IMR-90 (cell line): ENCODE data around the gene GCN1. TPM values are rescaled to one million over a fixed set of nuclear protein-coding genes. Genes with fewer than 3 reads are reported as not detected.
A peak's percentile ranks its signal among the peaks of the same experiment; 100 is the strongest.
"Not testable (repeated sequence)": the region's sequence is repeated elsewhere in the genome, so short reads cannot be mapped to it uniquely, and the experiment has no call there.

ENCODE experiments used
- ATAC-seq: fragments of 200-7000 bp; cut with Tn5 transposase; 2 replicates; pipeline ENCODE4 v1.9.1; 2020; ENCODE audit warnings: low read depth, mild to moderate bottlenecking, moderate library complexity
- BruUV-seq: library from RNA; stranded (reverse); fragments of 400-500 nt; replicated peaks from 2 replicates; lab custom pipeline; 2021; lab: Mats Ljungman, UMichigan
- CTCF ChIA-PET: fragments of 300-600 bp; formaldehyde crosslinking; extraction: SDS; loops from one replicate; lab custom pipeline; 2021; ENCODE audit warnings: antibody characterized with exemption; lab: Yijun Ruan, JAX
- POLR2A ChIA-PET: fragments of 300-600 bp; sonication (Branson Sonifier 250); formaldehyde crosslinking; loops from one replicate; lab custom pipeline; 2022; ENCODE audit warnings: antibody characterized with exemption; ENCODE audit not compliant: unreplicated experiment; lab: Charles Lee
- DNase-seq: peaks from one replicate; pipeline ENCODE4 v3.0.0; 2013
- H2AFZ ChIP-seq: replicated peaks from 2 replicates; pipeline ENCODE3; 2013; ENCODE audit warnings: low read length, mild to moderate bottlenecking; ENCODE audit not compliant: poor library complexity
- H2AK5ac ChIP-seq: 2 replicates; pipeline ENCODE4 v1.6.1; 2013; ENCODE audit warnings: low read depth, low read length, inconsistent platforms
- H2AK9ac ChIP-seq: replicated peaks from 2 replicates; pipeline ENCODE3; 2013; ENCODE audit warnings: mild to moderate bottlenecking, low read depth, low read length, moderate library complexity; ENCODE audit not compliant: poor library complexity
- H2BK120ac ChIP-seq: 2 replicates; pipeline ENCODE4 v1.6.1; 2013; ENCODE audit warnings: low read depth, low read length, inconsistent platforms
- H2BK15ac ChIP-seq: 3 replicates; pipeline ENCODE4 v1.6.1; 2013; ENCODE audit warnings: low read depth, low read length, inconsistent platforms
- H2BK20ac ChIP-seq: 2 replicates; pipeline ENCODE4 v1.6.1; 2013; ENCODE audit warnings: low read depth, mild to moderate bottlenecking, inconsistent platforms, low read length, moderate library complexity
- H2BK5ac ChIP-seq: 2 replicates; pipeline ENCODE4 v1.6.1; 2013; ENCODE audit warnings: mild to moderate bottlenecking, low read depth, low read length, inconsistent platforms; ENCODE audit not compliant: poor library complexity, severe bottlenecking
- H3K14ac ChIP-seq: replicated peaks from 2 replicates; pipeline ENCODE4 v1.6.1; 2013; ENCODE audit warnings: low read depth, low read length, inconsistent platforms
- H3K18ac ChIP-seq: 2 replicates; pipeline ENCODE4 v1.6.1; 2013; ENCODE audit warnings: low read depth, low read length, control low read depth
- H3K23ac ChIP-seq: 2 replicates; pipeline ENCODE4 v1.6.1; 2013; ENCODE audit warnings: low read depth, low read length, inconsistent platforms
- H3K27ac ChIP-seq: 2 replicates; pipeline ENCODE4 v1.5.1; 2013; ENCODE audit warnings: mild to moderate bottlenecking, control low read depth, low read length; ENCODE audit not compliant: insufficient read depth
- H3K27me3 ChIP-seq: 2 replicates; pipeline ENCODE4 v1.6.1; 2013; ENCODE audit warnings: low read length; ENCODE audit not compliant: control insufficient read depth, insufficient read depth
- H3K36me3 ChIP-seq: 2 replicates; pipeline ENCODE4 v1.6.1; 2013; ENCODE audit warnings: low read length, mixed read lengths; ENCODE audit not compliant: control insufficient read depth, insufficient read depth
- H3K4ac ChIP-seq: 2 replicates; pipeline ENCODE4 v1.6.1; 2013; ENCODE audit warnings: low read depth, low read length, inconsistent platforms
- H3K4me1 ChIP-seq: 2 replicates; pipeline ENCODE4 v1.6.1; 2013; ENCODE audit warnings: low read length, mixed read lengths; ENCODE audit not compliant: control insufficient read depth, insufficient read depth
- H3K4me2 ChIP-seq: 2 replicates; pipeline ENCODE4 v1.6.1; 2013; ENCODE audit warnings: low read depth, mild to moderate bottlenecking, control low read depth, low read length, moderate library complexity
- H3K4me3 ChIP-seq: 2 replicates; pipeline ENCODE4 v1.5.1; 2013; ENCODE audit warnings: low read depth, mild to moderate bottlenecking, control low read depth, low read length, moderate library complexity; ENCODE audit not compliant: insufficient read depth
- H3K56ac ChIP-seq: 2 replicates; pipeline ENCODE4 v1.6.1; 2013; ENCODE audit warnings: low read length, inconsistent platforms; ENCODE audit not compliant: insufficient read depth; ENCODE audit errors: extremely low read depth
- H3K79me1 ChIP-seq, 2 experiments: 2 replicates each; pipeline ENCODE4 v1.6.1; 2013; ENCODE audit warnings: low read length in 2 of 2, inconsistent platforms in 1 of 2, low read depth in 1 of 2
- H3K9ac ChIP-seq: 2 replicates; pipeline ENCODE4 v1.6.1; 2013; ENCODE audit warnings: low read depth, low read length, control low read depth
- H3K9me1 ChIP-seq: 2 replicates; pipeline ENCODE4 v1.6.1; 2013; ENCODE audit warnings: low read length, inconsistent platforms; ENCODE audit not compliant: insufficient read depth
- H3K9me3 ChIP-seq: 2 replicates; pipeline ENCODE4 v1.6.1; 2013; ENCODE audit warnings: low read length; ENCODE audit not compliant: control insufficient read depth, insufficient read depth
- H4K20me1 ChIP-seq: 2 replicates; pipeline ENCODE4 v1.6.1; 2013; ENCODE audit warnings: low read length, inconsistent platforms; ENCODE audit not compliant: insufficient read depth
- H4K5ac ChIP-seq: 2 replicates; pipeline ENCODE4 v1.6.1; 2013; ENCODE audit warnings: mild to moderate bottlenecking, low read depth, low read length, control low read depth
- H4K8ac ChIP-seq, 2 experiments: 2 replicates each; pipeline ENCODE4 v1.6.1; 2013; ENCODE audit warnings: low read depth in 2 of 2, low read length in 2 of 2, control low read depth in 1 of 2, inconsistent platforms in 1 of 2
- H4K91ac ChIP-seq: 2 replicates; pipeline ENCODE4 v1.6.1; 2013; ENCODE audit warnings: low read depth, low read length, inconsistent platforms; ENCODE audit not compliant: insufficient read depth
- WGBS, 2 experiments: methylation state at CpG; one replicate each; pipeline versions ENCODE4 v1.1.5 to v1.1.7; 2013; ENCODE audit warnings: missing lambda C conversion rate in 2 of 2; ENCODE audit not compliant: insufficient read length in 1 of 2; ENCODE audit errors: extremely low coverage in 2 of 2; 5-methylcytosine and 5-hydroxymethylcytosine counted together
- dilution Hi-C: fragments of 300-500 bp; cut with HindIII; formaldehyde crosslinking; loops from one replicate; pipeline ENCODE4 v1.14.3; 2018; ENCODE audit warnings: low sequenced_read_pairs; ENCODE audit not compliant: unreplicated experiment
- in situ Hi-C: fragments of 300-500 bp; cut with MboI; formaldehyde crosslinking; loops from 3 replicates; pipeline ENCODE4 v1.14.3; 2019; ENCODE audit warnings: low sequenced_read_pairs, inconsistent platforms, mixed read lengths
- intact Hi-C: fragments of 100-400 bp; cut with micrococcal nuclease; formaldehyde crosslinking; loops from 2 replicates; pipeline ENCODE4 v1.10.0; 2022
- polyA plus RNA-seq, 3 experiments: library from polyadenylated mRNA; depleted of rRNA; stranded (reverse); fragments of >200 nt; gene quantifications; 2 replicates each; pipeline ENCODE4 v1.2.3, GENCODE V29; 2012; ENCODE audit warnings: low replicate concordance in 1 of 3
- total RNA-seq: library from RNA; depleted of rRNA; stranded (reverse); fragments of >200 nt; gene quantifications from 2 replicates; pipeline ENCODE4 v1.2.3, GENCODE V29; 2012

The GCN1 gene
- total and polyA plus RNA-seq, 2 of the 4 experiments (the other 2 are of a cell fraction), result 57.8 to 77.6 TPM

DNA sequence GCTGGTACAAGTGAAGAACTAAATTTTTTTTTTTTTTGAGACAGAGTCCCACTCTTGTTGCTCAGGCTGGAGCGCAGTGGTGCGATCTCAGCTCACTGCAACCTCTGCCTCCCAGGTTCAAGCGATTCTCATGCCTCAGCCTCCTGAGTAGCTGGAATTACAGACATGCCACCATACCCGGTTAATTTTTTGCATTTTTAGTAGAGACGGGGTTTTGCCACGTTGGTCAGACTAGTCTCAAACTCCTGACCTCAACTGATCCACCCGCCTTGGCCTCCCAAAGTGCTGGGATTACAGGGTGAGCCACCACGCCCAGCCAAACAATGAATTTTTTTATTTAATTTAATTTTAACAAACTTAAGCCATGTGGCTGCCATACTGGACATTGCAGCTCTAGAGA lies 1.2 kb downstream of the GCN1 start:
- H3K4me3 ChIP-seq, H3K14ac ChIP-seq, H4K91ac ChIP-seq, intact Hi-C loops, H2AK9ac ChIP-seq, CTCF ChIA-PET, H3K27ac ChIP-seq, dilution Hi-C loops, ATAC-seq, H2BK15ac ChIP-seq, H3K27me3 ChIP-seq, in situ Hi-C loops, DNase-seq, H3K4ac ChIP-seq, H2BK20ac ChIP-seq, H2AK5ac ChIP-seq, H3K18ac ChIP-seq, H3K9me1 ChIP-seq, H3K9ac ChIP-seq, BruUV-seq, POLR2A ChIA-PET, H3K9me3 ChIP-seq, H4K8ac ChIP-seq, H2AFZ ChIP-seq, H4K5ac ChIP-seq, H3K4me1 ChIP-seq, H3K56ac ChIP-seq, H2BK120ac ChIP-seq, H2BK5ac ChIP-seq: not testable (repeated sequence)
- Histone ChIP-seq H3K79me1 (peaks cover under 1 to 54% of the 10 kb centered on the region in 2 experiments; a peak in 3 of 4 replicates), H4K20me1 (peaks cover 35% of the 10 kb centered on the region), H3K36me3 (peaks cover 32% of the 10 kb centered on the region), H3K23ac (0 out of 2 replicates have a peak overlapping the region, but pooled peaks have one; percentile 49), H3K4me2 (peak overlapping the region; percentile 97; the same call in 1 of the 2 replicates)
- 84% methylated on average over 6 of the region's 8 CpGs; no CpG with 5 or more reads in 1 of the 2 experiments for WGBS, 2 experiments
